OCI-LY1 (cell line): ENCODE data around the gene ZNF99.
"Not testable (repeated sequence)": the region's sequence is repeated elsewhere in the genome, so short reads cannot be mapped to it uniquely, and the experiment has no call there.

ENCODE experiments used
- H2AFZ ChIP-seq: fragments of 200-600 bp; sonication (generic), shearing (Covaris generic); 2 replicates; pipeline ENCODE4 v1.6.0; 2014; ENCODE audit warnings: antibody characterized with exemption, mild to moderate bottlenecking, low read length
- H3F3A ChIP-seq: fragments of 200-600 bp; sonication (generic), shearing (Covaris generic); 2 replicates; pipeline ENCODE4 v1.6.0; 2014; ENCODE audit warnings: mild to moderate bottlenecking, antibody characterized with exemption, low read length, moderate library complexity; ENCODE audit not compliant: insufficient read depth
- H3K27ac ChIP-seq: fragments of 200-600 bp; sonication (generic); 2 replicates; pipeline ENCODE4 v1.5.1; 2014; ENCODE audit warnings: low read length, mixed run types, mild to moderate bottlenecking, low read depth; ENCODE audit not compliant: poor library complexity, severe bottlenecking
- H3K27me3 ChIP-seq: fragments of 200-600 bp; sonication (generic); 2 replicates; pipeline ENCODE4 v1.6.0; 2014; ENCODE audit warnings: antibody characterized with exemption, mild to moderate bottlenecking, low read length, moderate library complexity; ENCODE audit not compliant: insufficient read depth
- H3K36me3 ChIP-seq: fragments of 200-600 bp; sonication (generic); 2 replicates; pipeline ENCODE4 v1.6.1; 2014; ENCODE audit warnings: mild to moderate bottlenecking, antibody characterized with exemption, low read length, moderate library complexity, mixed read lengths; ENCODE audit not compliant: insufficient read depth
- H3K4me1 ChIP-seq: fragments of 200-600 bp; sonication (generic); 2 replicates; pipeline ENCODE4 v1.5.1; 2014; ENCODE audit warnings: mild to moderate bottlenecking, low read length, moderate library complexity; ENCODE audit not compliant: insufficient read depth, severe bottlenecking
- H3K4me2 ChIP-seq: fragments of 200-600 bp; sonication (generic), shearing (Covaris generic); 2 replicates; pipeline ENCODE4 v1.6.1; 2014; ENCODE audit warnings: low read length
- H3K4me3 ChIP-seq: fragments of 200-600 bp; sonication (generic); 2 replicates; pipeline ENCODE4 v1.5.1; 2014; ENCODE audit warnings: low read length, low read depth, mild to moderate bottlenecking, mixed read lengths; ENCODE audit not compliant: poor library complexity, severe bottlenecking
- H3K79me2 ChIP-seq: fragments of 200-600 bp; shearing (Covaris generic); 2 replicates; pipeline ENCODE4 v1.6.1; 2016; ENCODE audit warnings: mixed run types, low read length, mixed read lengths; ENCODE audit not compliant: insufficient read depth
- H3K9ac ChIP-seq: fragments of 200-600 bp; sonication (generic), shearing (Covaris generic); 2 replicates; pipeline ENCODE4 v1.6.1; 2014; ENCODE audit warnings: mild to moderate bottlenecking, low read length, mixed read lengths
- H3K9me2 ChIP-seq: fragments of 200-600 bp; sonication (generic), shearing (Covaris generic); 2 replicates; pipeline ENCODE4 v1.6.1; 2014; ENCODE audit warnings: low read depth, mild to moderate bottlenecking, low read length, mixed read lengths
- H3K9me3 ChIP-seq: fragments of 200-600 bp; shearing (Covaris generic); 2 replicates; pipeline ENCODE4 v1.6.1; 2014; ENCODE audit warnings: low read length, mixed read lengths
- H4K20me1 ChIP-seq: fragments of 200-600 bp; sonication (generic), shearing (Covaris generic); 2 replicates; pipeline ENCODE4 v1.6.0; 2016; ENCODE audit warnings: mild to moderate bottlenecking, low read length; ENCODE audit not compliant: insufficient read depth
- CTCF ChIP-seq: fragments of 200-600 bp; sonication (generic), shearing (Covaris generic); IDR thresholded peaks from 2 replicates; pipeline ENCODE4 v1.5.1; 2017; ENCODE audit warnings: mild to moderate bottlenecking, antibody characterized with exemption, low read length, moderate library complexity, mixed read lengths
- EZH2 ChIP-seq: fragments of 200-600 bp; sonication (generic), shearing (Covaris generic); IDR thresholded peaks from 2 replicates; pipeline ENCODE4 v1.8.0; 2017; ENCODE audit warnings: borderline replicate concordance, mixed run types, mild to moderate bottlenecking, antibody characterized with exemption, low read length, moderate library complexity, mixed read lengths

The ZNF99 gene

GRCh38 chr19:22797040-22797439, 13.1 kb upstream of the ZNF99 start:
- TF ChIP-seq CTCF (no peak), EZH2 (no peak)
- no peaks in the 10 kb centered on the region for H3K36me3 ChIP-seq
- H3K4me2 ChIP-seq, result no peak overlapping the region
- no peak overlapping the region for H3K9ac ChIP-seq
- no peaks in the 10 kb centered on the region for H3K79me2 ChIP-seq
- H3K4me1 ChIP-seq, result no peaks in the 10 kb centered on the region
- no peaks in the 10 kb centered on the region for H3F3A ChIP-seq
- H3K9me2 ChIP-seq, result no peaks in the 10 kb centered on the region
- H3K9me3 ChIP-seq, result no peaks in the 10 kb centered on the region
- no peak overlapping the region for H3K4me3 ChIP-seq
- H4K20me1 ChIP-seq, result no peaks in the 10 kb centered on the region
- H2AFZ ChIP-seq, result no peak overlapping the region
- no peaks in the 10 kb centered on the region for H3K27me3 ChIP-seq
- H3K27ac ChIP-seq, result no peak overlapping the region

DNA sequence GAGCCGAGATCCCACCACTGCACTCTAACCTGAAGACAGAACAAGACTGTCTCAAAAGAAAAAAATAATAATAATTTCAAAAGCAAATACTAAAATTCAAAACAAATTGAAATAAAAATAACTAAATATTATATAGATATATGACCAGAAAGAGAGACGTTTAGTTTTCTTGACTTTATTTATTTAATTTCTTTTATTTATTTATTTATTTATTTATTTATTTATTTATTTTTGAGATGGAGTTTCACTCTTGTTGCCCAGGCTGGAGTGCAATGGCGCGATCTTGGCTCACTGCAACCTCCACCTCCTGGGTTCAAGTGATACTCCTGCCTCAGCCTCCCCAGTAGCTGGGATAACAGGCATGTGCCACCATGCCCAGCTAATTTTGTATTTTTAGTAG, 8.9 kb upstream of the ZNF99 start:
- not testable (repeated sequence) for H3K4me2 ChIP-seq, H2AFZ ChIP-seq, H3K27me3 ChIP-seq, H3K27ac ChIP-seq, H3K4me1 ChIP-seq, H3K9ac ChIP-seq, H4K20me1 ChIP-seq, H3K79me2 ChIP-seq, H3K4me3 ChIP-seq, H3K9me2 ChIP-seq, H3K9me3 ChIP-seq, H3F3A ChIP-seq, H3K36me3 ChIP-seq

GRCh38 chr19:22735911-22736645, 47.9 kb downstream of the ZNF99 start:
- Histone ChIP-seq H2AFZ (no peak overlapping the region), H3K4me2 (no peak overlapping the region), H3K9me3 (no peaks in the 10 kb centered on the region)

More at GRCh38 chr19:22735911-22736645, 47.9 kb downstream of the ZNF99 start:
- Histone ChIP-seq H3K9ac (no peak overlapping the region), H3K4me3 (no peak overlapping the region), H3F3A (no peaks in the 10 kb centered on the region), H3K9me2 (no peaks in the 10 kb centered on the region), H3K27ac (no peak overlapping the region), H4K20me1 (no peaks in the 10 kb centered on the region), H3K79me2 (no peaks in the 10 kb centered on the region), H3K27me3 (no peaks in the 10 kb centered on the region), H3K36me3 (no peaks in the 10 kb centered on the region), H3K4me1 (no peaks in the 10 kb centered on the region)
- TF ChIP-seq EZH2, result no peak
- TF ChIP-seq CTCF, result no peak
